Measurements from ENCODE around the gene TNKS1BP1.
A peak's percentile ranks its signal among the peaks of the same experiment; 100 is the strongest.
"Not testable (repeated sequence)": the region's sequence is repeated elsewhere in the genome, so short reads cannot be mapped to it uniquely, and the experiment has no call there.

TNKS1BP1 gene

GRCh38 chr11:57353852-57354251 is 29.1 kb upstream of the TNKS1BP1 start:
- no peak for DNase-seq

- DNase-seq, result no peak
Measured at GRCh38 chr11:57353446-57353845, 28.7 kb upstream of the TNKS1BP1 start.

GRCh38 chr11:57353036-57353435 is 28.3 kb upstream of the TNKS1BP1 start:
- no peak for DNase-seq

- DNase-seq, result peak; percentile 5
Measured at GRCh38 chr11:57349491-57350274, 24.9 kb upstream of the TNKS1BP1 start.

GRCh38 chr11:57348636-57349313 is 24.0 kb upstream of the TNKS1BP1 start:
- no peak for DNase-seq

GRCh38 chr11:57348052-57348451 is 23.3 kb upstream of the TNKS1BP1 start:
- no peak for DNase-seq

- no peak for DNase-seq
Measured at GRCh38 chr11:57347336-57347735, 22.6 kb upstream of the TNKS1BP1 start.

GRCh38 chr11:57345555-57346211 is 20.9 kb upstream of the TNKS1BP1 start:
- DNase-seq, result no peak

- no peak for DNase-seq
Measured at GRCh38 chr11:57344826-57345225, 20.1 kb upstream of the TNKS1BP1 start.

GRCh38 chr11:57343825-57344224 is 19.1 kb upstream of the TNKS1BP1 start:
- no peak for DNase-seq

GRCh38 chr11:57342702-57343101 is 17.9 kb upstream of the TNKS1BP1 start:
- no peak for DNase-seq

GRCh38 chr11:57341250-57341808 is 16.6 kb upstream of the TNKS1BP1 start:
- no peak for DNase-seq

GRCh38 chr11:57340039-57340615 is 15.4 kb upstream of the TNKS1BP1 start:
- DNase-seq, result no peak

GRCh38 chr11:57339328-57339727 is 14.6 kb upstream of the TNKS1BP1 start:
- DNase-seq, result no peak

GRCh38 chr11:57338142-57338541 is 13.4 kb upstream of the TNKS1BP1 start, which contains the start of gene P2RX3:
Gene P2RX3, plus strand, starts transcription at chr11:57338352. Its CDS starts 199 bp downstream, at chr11:57338551.
- DNase-seq, result no peak

GRCh38 chr11:57336856-57337255 is 12.1 kb upstream of the TNKS1BP1 start:
- DNase-seq, result not testable (repeated sequence)

GRCh38 chr11:57336111-57336666 is 11.4 kb upstream of the TNKS1BP1 start:
- DNase-seq, result no peak

- DNase-seq, result peak; percentile 73
Measured at GRCh38 chr11:57335343-57336110, 10.8 kb upstream of the TNKS1BP1 start, which contains the start of gene SSRP1. Gene SSRP1, minus strand, starts transcription at chr11:57335892. Its CDS starts 771 bp downstream, at chr11:57335121.

- no peak for DNase-seq
Measured at GRCh38 chr11:57335023-57335342, 10.2 kb upstream of the TNKS1BP1 start.

GRCh38 chr11:57332694-57333440 is 8.1 kb upstream of the TNKS1BP1 start:
- DNase-seq, result no peak

GRCh38 chr11:57331720-57332119 is 7.0 kb upstream of the TNKS1BP1 start:
- DNase-seq, result no peak
